HG02885 (cell line): ENCODE results near the gene MGARP.
"Not testable (repeated sequence)": the region's sequence is repeated elsewhere in the genome, so short reads cannot be mapped to it uniquely, and the experiment has no call there.

Experiments
- ATAC-seq: cut with Tn5 transposase; IDR thresholded peaks from one replicate; pipeline ENCODE4 v1.9.1; 2021; ENCODE audit warnings: mild to moderate bottlenecking; ENCODE audit not compliant: unreplicated experiment, poor library complexity

Gene MGARP

DNA sequence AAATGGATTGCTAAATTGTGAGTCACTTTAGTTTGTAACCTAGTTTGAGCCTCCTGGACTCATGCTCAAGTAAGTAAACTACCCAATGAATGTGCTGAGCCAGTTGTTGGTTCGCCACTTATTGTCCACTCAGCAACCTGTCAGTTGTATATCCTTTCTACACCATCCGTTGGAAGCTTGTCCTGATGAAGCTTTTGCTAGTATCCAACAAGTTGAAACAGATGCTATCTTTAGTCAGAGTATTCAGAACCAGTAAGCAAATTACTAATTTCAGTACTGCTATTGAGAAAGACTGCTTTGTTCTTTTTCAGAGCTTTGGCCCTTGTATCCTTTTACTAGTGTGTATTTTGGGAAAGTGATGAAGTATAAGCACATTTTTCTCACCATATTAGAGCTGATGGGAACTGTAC, 17.0 kb upstream of the MGARP start:
- no peak for ATAC-seq

DNA sequence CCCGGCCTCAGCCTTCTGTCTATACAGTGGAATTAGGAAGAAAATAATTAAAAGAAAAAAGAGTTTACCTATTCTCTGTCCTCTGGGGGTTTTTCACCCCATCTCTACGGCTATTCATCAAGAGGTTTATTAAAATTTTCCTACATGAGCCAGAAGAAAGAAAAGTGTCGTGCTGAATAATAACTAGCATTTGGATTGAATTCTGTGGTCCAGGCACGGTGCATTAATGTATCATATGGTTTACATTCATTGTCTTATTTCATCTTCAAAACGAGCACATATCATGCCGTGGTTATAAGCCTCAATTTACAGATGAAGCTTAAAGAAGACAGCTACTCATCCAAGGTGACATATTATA, 15.9 kb upstream of the MGARP start:
- ATAC-seq: peak; percentile 1

DNA sequence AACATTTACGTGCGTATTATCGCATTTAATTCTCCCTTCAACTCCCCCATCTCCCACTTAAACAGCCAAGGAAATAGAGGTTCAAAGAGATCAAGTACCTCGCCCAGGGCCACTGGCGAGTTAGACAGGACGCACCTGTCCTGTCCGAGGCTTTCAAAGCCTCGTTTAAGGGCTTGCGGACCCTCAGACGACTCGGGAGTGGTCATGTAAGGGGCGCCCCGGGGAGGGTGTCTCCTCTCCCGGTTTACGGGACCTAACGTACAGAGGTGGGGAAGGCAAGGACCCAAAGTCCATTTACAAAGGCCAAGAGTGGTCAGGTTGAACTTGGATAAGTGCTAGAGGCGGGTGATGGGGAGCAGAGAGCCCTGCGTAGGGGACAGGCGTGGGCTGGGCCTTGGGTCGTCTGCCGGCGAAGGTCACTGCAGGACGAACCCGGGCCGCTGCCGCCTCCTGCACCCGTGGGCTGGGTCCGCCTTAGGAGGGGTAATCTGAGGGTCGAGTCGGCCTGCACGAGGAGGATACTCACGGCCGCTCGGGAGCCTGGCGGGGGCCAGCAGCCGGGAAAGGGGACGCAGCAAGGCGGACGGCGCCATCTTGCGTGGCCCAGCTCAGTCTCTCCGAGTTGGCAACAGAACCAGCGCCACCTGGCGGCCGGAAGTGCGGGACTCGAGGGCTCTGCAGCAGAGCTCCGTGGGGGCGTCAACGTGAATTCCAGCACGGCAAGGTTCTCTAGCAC, 15.3 kb upstream of the MGARP start:
- ATAC-seq: peak; percentile 93

DNA sequence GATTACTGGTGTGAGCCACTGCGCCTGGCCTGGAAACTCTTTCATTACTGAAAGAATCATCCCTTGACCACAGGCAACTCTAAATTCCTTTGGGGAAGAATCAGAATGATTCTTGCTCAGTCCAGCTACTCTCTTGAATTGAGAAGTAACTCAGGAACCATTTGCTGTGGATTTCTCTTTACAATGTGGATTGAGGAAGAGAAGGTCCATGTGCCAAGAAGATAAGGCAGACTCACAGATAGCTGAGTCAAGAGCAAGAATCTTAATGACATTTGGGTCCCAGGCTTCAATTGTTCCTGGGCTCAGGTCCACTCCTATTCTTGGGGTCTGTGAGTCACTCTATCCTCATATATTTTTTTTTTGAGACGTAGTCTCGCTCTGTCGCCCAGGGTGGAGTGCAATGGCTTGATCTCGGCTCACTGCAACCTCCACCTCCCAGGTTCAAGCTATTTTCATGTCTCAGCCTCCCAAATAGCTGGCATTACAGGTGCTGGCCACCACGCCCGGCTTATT, 6.2 kb upstream of the MGARP start:
- no peak for ATAC-seq

GRCh38 chr4:139282721-139283075, 2.7 kb upstream of the MGARP start:
- ATAC-seq: no peak

- no peak for ATAC-seq
Measured at GRCh38 chr4:139282065-139282720, 2.2 kb upstream of the MGARP start.

GRCh38 chr4:139278912-139279759, 889 bp downstream of the MGARP start:
- ATAC-seq: no peak

GRCh38 chr4:139278485-139278884, 1.5 kb downstream of the MGARP start:
- no peak for ATAC-seq

- no peak for ATAC-seq
Measured at GRCh38 chr4:139275281-139275735, 4.7 kb downstream of the MGARP start.

- no peak for ATAC-seq
Measured at GRCh38 chr4:139274790-139275189, 5.2 kb downstream of the MGARP start.

GRCh38 chr4:139273835-139274234, 6.2 kb downstream of the MGARP start:
- ATAC-seq: no peak

DNA sequence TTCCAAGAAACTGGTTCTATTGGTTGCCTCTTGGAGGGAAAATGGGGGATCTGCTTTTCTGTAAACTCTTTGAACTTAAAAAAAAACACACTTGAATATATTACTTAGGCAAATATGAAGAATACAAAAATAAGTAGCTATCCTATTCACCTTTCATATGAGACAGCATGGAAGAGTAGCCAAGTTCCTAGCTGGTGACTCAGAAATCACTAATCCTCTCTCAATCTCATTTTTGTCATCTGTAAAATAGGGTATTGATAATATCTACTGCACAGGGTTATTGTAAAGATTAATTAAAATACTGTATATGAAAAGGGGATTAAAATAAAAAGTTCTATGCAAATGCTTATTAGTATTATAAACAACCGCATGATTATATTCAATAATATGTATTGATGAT, 12.7 kb downstream of the MGARP start:
- no peak for ATAC-seq

GRCh38 chr4:139266583-139267257, 13.3 kb downstream of the MGARP start:
- peak; percentile 98 for ATAC-seq

DNA sequence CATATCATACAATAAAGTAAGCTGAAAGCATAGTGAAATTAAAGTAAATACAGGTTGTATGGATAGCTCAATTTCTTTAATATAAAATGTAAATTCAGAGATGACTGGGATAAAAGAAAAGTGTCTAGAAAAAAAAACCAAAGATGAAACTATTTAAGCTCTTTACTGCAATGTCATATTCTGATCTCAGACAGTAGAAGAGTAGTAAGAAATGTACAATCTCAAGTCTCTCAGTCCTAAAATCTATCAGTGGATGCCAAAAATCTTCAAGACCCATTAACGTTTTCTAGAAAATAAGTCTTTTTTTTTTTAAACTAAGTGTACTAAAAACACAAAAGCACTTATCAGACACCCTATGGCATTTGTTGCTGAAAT, 13.8 kb downstream of the MGARP start:
- ATAC-seq: no peak

GRCh38 chr4:139265654-139266053, 14.4 kb downstream of the MGARP start:
- ATAC-seq: no peak

- ATAC-seq: no peak
Measured at GRCh38 chr4:139256349-139256748, 23.7 kb downstream of the MGARP start.

DNA sequence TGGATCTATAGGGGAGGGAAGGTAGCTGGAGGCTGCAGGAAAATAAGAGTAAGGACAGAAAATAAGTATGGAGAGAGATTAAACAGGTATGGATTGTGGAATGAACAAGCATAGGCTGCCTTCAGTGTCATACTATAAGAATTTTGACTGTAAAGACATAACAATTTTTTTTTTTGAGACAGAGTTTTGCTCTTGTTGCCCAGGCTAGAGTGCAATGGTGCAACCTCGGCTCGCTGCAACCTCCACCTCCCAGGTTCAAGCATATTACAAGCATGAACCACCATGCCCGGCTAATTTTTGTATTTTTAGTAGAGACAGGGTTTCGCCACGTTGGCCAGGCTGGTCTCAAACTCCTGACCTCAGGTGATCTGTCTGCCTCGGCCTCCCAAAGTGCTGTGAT, 24.4 kb downstream of the MGARP start:
- ATAC-seq: not testable (repeated sequence)

DNA sequence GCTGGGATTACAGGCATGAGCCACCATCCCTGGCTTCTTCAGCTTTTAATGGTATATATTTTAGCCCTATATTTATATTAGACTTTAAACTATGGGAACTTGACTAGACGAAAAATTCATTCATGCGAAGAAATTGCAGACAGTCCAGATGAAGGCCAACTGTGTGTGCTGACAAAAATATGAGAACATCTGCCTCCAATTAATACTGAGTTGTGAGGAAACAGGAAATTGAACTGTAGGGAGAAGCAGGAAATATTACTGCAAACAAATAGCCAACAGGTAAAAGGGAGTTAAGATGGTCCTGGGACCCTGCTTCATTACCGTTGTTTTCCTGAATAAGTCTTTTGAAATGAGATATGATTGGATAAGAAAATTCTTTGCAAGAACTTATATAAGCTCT, 26.3 kb downstream of the MGARP start:
- no peak for ATAC-seq

- no peak for ATAC-seq
Measured at GRCh38 chr4:139253046-139253445, 27.0 kb downstream of the MGARP start.

DNA sequence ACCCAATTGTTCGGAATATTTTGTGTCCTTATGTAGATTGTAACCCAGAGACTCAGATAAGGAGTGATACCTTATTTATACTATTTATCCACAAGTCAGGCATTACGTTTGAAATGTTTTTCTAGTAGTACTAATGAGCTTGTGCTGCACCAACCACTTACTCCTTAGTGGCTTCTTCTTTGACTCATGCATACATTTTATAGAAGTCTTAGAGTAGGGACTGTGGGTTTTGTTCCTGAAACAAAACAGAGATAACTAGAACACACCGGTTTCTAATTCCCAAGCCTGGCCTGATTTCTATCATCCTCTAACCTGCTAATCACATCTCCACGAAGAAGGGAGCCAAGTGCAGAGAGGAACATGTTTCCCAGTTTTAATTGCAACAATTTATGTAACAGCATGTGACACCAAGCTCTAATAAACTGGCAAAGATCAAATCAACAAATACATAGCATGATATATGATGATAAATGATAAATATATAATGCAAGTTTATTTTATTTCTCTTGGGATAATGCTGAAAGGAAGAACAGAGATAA, 32.3 kb downstream of the MGARP start:
- no peak for ATAC-seq
